Measurements from ENCODE around the gene CNTNAP4. TPM values are rescaled to one million over a fixed set of nuclear protein-coding genes. Genes with fewer than 3 reads are reported as not detected.

CNTNAP4 gene
- total and polyA plus RNA-seq, 2 of the 13 experiments (the other 11 are each of a cell fraction or from before 2014, with no cell fraction given): not detected

DNA sequence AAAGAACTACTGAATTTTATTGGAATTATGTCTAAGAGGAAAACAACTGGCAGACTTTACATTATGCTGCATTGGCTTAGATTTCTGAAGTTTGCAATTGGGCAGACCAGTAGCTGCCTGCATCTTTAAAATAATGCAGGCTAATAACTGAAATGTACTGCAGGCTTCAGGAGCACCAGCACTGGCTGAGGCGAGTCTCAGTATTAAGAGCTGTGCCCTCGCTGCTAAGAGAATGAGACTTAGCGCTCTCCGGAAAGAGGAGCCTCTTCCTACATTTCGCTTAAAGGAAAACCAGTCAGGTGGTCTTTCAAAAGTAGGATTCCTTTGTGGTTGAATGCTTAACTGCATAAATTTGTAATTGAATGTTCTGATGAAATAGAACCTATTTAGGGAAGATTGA is 885 bp downstream of the CNTNAP4 start:
- H3K27ac ChIP-seq (ENCODE audit: extremely low read length, insufficient read depth, low read length): no peak overlapping the region
- no TSS peak for BruUV-seq (replicated peaks)
- intact Hi-C loops (cut with micrococcal nuclease; ENCODE audit: unreplicated experiment): loop anchor here (2.0 kb wide), 1 partner anchor 489 kb away; no protein-coding TSS in a partner anchor
- POLR2A ChIA-PET: no interaction called here
- CTCF ChIA-PET (ENCODE audit: low intra/inter-chr PET ratio, low total read pairs): interaction anchor here (1.7 kb wide), 1 partner anchor 375 kb away, joined by 14 read pairs; no protein-coding TSS in a partner anchor
- WGBS (ENCODE audit: low lambda C conversion rate): 25% methylated on average over 5 of the region's 5 CpGs
- H3K9me3 ChIP-seq (ENCODE audit: low read length): no peaks in the 10 kb centered on the region
- DNase-seq (ENCODE audit: low spot score) (no peak), ATAC-seq (no peak), FAIRE-seq (no peak)
- no peak overlapping the region for H2AFZ ChIP-seq (ENCODE audit: low read length)
- H3K9ac ChIP-seq (ENCODE audit: insufficient read depth, low read depth, low read length): no peak overlapping the region
- H3K79me2 ChIP-seq (ENCODE audit: insufficient read depth, low read length): no peaks in the 10 kb centered on the region
- TF ChIP-seq ZSCAN31 (CRISPR knock-in tag; IDR thresholded peaks at IDR 0.05; ENCODE audit: low read depth) (no peak), PCBP1 (IDR thresholded peaks at IDR 0.05; ENCODE audit: borderline replicate concordance, low read depth, low read length) (no peak), HNRNPL (IDR thresholded peaks at IDR 0.05; ENCODE audit: low read depth, low read length) (no peak), ZNF292 (CRISPR knock-in tag; IDR thresholded peaks at IDR 0.05; ENCODE audit: borderline replicate concordance, low read depth) (no peak), NFYB (CRISPR knock-in tag; IDR thresholded peaks at IDR 0.05) (no peak), KLF16 (CRISPR knock-in tag; IDR thresholded peaks at IDR 0.05) (no peak), ZNF552 (CRISPR knock-in tag; IDR thresholded peaks at IDR 0.05; ENCODE audit: borderline replicate concordance) (no peak), ZNF207 (IDR thresholded peaks at IDR 0.05; ENCODE audit: borderline replicate concordance) (no peak), ZFAT (CRISPR knock-in tag; conservative IDR thresholded peaks at IDR 0.05) (no peak), ZNF230 (CRISPR knock-in tag; IDR thresholded peaks at IDR 0.05) (no peak), ZNF562 (CRISPR knock-in tag; IDR thresholded peaks at IDR 0.05; ENCODE audit: borderline replicate concordance) (no peak)
- TF ChIP-seq, protein P1, sequence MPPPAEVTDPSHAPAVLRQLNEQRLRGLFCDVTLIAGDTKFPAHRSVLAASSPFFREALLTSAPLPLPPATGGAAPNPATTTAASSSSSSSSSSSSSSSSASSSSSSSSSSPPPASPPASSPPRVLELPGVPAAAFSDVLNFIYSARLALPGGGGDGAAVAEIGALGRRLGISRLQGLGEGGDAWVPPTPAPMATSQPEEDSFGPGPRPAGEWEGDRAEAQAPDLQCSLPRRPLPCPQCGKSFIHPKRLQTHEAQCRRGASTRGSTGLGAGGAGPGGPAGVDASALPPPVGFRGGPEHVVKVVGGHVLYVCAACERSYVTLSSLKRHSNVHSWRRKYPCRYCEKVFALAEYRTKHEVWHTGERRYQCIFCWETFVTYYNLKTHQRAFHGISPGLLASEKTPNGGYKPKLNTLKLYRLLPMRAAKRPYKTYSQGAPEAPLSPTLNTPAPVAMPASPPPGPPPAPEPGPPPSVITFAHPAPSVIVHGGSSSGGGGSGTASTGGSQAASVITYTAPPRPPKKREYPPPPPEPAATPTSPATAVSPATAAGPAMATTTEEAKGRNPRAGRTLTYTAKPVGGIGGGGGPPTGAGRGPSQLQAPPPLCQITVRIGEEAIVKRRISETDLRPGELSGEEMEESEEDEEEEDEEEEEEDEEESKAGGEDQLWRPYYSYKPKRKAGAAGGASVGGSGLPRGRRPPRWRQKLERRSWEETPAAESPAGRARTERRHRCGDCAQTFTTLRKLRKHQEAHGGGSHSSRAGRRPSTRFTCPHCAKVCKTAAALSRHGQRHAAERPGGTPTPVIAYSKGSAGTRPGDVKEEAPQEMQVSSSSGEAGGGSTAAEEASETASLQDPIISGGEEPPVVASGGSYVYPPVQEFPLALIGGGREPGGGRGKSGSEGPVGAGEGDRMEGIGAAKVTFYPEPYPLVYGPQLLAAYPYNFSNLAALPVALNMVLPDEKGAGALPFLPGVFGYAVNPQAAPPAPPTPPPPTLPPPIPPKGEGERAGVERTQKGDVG (CRISPR knock-in tag; IDR thresholded peaks at IDR 0.05; ENCODE audit: borderline replicate concordance): no peak
- TF ChIP-seq, protein P2, sequence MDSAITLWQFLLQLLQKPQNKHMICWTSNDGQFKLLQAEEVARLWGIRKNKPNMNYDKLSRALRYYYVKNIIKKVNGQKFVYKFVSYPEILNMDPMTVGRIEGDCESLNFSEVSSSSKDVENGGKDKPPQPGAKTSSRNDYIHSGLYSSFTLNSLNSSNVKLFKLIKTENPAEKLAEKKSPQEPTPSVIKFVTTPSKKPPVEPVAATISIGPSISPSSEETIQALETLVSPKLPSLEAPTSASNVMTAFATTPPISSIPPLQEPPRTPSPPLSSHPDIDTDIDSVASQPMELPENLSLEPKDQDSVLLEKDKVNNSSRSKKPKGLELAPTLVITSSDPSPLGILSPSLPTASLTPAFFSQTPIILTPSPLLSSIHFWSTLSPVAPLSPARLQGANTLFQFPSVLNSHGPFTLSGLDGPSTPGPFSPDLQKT (CRISPR knock-in tag; IDR thresholded peaks at IDR 0.05; ENCODE audit: borderline replicate concordance): no peak
- TF ChIP-seq, protein P3, sequence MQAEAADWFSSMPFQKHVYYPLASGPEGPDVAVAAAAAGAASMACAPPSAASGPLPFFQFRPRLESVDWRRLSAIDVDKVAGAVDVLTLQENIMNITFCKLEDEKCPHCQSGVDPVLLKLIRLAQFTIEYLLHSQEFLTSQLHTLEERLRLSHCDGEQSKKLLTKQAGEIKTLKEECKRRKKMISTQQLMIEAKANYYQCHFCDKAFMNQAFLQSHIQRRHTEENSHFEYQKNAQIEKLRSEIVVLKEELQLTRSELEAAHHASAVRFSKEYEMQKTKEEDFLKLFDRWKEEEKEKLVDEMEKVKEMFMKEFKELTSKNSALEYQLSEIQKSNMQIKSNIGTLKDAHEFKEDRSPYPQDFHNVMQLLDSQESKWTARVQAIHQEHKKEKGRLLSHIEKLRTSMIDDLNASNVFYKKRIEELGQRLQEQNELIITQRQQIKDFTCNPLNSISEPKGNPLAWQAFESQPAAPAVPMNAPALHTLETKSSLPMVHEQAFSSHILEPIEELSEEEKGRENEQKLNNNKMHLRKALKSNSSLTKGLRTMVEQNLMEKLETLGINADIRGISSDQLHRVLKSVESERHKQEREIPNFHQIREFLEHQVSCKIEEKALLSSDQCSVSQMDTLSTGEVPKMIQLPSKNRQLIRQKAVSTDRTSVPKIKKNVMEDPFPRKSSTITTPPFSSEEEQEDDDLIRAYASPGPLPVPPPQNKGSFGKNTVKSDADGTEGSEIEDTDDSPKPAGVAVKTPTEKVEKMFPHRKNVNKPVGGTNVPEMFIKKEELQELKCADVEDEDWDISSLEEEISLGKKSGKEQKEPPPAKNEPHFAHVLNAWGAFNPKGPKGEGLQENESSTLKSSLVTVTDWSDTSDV (CRISPR knock-in tag; IDR thresholded peaks at IDR 0.05): no peak
- TF ChIP-seq, protein P4, sequence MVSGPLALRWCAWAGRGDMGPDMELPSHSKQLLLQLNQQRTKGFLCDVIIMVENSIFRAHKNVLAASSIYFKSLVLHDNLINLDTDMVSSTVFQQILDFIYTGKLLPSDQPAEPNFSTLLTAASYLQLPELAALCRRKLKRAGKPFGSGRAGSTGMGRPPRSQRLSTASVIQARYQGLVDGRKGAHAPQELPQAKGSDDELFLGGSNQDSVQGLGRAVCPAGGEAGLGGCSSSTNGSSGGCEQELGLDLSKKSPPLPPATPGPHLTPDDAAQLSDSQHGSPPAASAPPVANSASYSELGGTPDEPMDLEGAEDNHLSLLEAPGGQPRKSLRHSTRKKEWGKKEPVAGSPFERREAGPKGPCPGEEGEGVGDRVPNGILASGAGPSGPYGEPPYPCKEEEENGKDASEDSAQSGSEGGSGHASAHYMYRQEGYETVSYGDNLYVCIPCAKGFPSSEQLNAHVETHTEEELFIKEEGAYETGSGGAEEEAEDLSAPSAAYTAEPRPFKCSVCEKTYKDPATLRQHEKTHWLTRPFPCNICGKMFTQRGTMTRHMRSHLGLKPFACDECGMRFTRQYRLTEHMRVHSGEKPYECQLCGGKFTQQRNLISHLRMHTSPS (CRISPR knock-in tag; IDR thresholded peaks at IDR 0.05; ENCODE audit: low read depth): no peak
- no peaks in the 10 kb centered on the region for H3K36me3 ChIP-seq (replicated peaks in 1 of 2; ENCODE audit: control insufficient read depth in 1 of 2, insufficient read depth in 2 of 2, low read length in 2 of 2)
- H3K4me2 ChIP-seq (ENCODE audit: low read depth, low read length): no peak overlapping the region
- H3K27me3 ChIP-seq (ENCODE audit: control insufficient read depth in 1 of 2, insufficient read depth in 2 of 2, low read length in 2 of 2): no peaks in the 10 kb centered on the region
- H4K20me1 ChIP-seq (ENCODE audit: insufficient read depth, low read length): no peaks in the 10 kb centered on the region
- in situ Hi-C loops (cut with HindIII; ENCODE audit: extremely low pct_ligation_motif_present, low pct_unique_long_range_greater_than_20kb): loop anchor here (10.0 to 25.0 kb wide), 2 partner anchors 377 to 884 kb away; no protein-coding TSS in a partner anchor
- no peaks in the 10 kb centered on the region for H3K4me1 ChIP-seq (ENCODE audit: insufficient read depth, low read length)
- no peak overlapping the region for H3K4me3 ChIP-seq (replicated peaks in 1 of 3; ENCODE audit: insufficient read depth in 1 of 3, low read depth in 2 of 3, low read length in 3 of 3)

All from HepG2 (cell line).